Activated CD8-positive, alpha-beta memory T cell treated with anti-CD3 and anti-CD28 coated beads, Interleukin-2, amount 50 U/mL, for 24 hours (primary cell): ENCODE measurements around the gene RALGPS1.

Experiments used
- DNase-seq: peaks from one replicate; pipeline ENCODE4 v3.0.0-alpha.2; 2020; ENCODE audit errors: extremely low read depth

The RALGPS1 gene, protein sequence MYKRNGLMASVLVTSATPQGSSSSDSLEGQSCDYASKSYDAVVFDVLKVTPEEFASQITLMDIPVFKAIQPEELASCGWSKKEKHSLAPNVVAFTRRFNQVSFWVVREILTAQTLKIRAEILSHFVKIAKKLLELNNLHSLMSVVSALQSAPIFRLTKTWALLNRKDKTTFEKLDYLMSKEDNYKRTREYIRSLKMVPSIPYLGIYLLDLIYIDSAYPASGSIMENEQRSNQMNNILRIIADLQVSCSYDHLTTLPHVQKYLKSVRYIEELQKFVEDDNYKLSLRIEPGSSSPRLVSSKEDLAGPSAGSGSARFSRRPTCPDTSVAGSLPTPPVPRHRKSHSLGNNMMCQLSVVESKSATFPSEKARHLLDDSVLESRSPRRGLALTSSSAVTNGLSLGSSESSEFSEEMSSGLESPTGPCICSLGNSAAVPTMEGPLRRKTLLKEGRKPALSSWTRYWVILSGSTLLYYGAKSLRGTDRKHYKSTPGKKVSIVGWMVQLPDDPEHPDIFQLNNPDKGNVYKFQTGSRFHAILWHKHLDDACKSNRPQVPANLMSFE

DNA sequence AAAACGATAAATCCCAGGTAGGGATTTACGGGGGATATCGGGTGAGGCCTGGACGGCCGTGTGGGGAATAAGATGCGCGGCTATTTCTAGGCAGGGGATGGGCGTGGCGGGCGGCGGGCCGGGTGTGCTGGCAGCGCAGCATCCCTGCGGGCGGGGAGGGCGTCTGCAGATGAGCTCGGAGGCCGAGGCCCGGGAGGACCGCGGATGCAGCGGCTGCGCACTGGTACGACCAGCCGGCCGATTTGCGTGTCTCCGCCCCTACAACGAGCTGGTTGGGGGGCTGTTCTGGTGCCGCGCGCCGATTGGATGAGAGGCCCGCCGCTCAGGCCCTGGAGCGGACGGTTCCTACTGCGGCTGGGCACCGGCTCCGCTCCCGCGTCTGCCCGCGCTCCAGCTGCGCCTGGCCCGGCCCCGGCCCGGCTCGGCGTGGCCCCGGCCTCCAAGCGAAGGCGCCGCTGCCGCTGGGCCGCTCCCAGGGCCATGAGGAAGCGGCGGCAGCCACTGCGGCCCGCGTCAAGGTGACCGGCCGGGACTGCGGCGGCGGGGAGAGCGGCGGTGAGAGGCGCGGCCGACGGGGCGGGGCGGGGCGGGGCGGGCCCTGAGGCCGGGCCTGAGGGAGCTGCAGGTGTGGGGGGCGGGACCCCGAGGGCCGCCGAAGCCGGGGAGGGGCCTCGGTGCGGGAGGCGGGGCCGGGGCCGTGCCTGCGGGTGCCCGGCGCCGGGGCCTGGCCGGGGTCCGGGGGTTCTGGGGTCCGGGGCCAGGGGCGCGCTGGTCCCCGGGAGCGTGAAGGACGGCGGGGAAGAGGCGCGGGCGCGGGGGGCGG is at the start of gene RALGPS1:
TSS of gene RALGPS1 (plus strand) at position 325 of the 823 bp plus-strand sequence. CDS start 47,508 bp downstream, outside the sequence.
- peak; percentile 74 for DNase-seq

DNA sequence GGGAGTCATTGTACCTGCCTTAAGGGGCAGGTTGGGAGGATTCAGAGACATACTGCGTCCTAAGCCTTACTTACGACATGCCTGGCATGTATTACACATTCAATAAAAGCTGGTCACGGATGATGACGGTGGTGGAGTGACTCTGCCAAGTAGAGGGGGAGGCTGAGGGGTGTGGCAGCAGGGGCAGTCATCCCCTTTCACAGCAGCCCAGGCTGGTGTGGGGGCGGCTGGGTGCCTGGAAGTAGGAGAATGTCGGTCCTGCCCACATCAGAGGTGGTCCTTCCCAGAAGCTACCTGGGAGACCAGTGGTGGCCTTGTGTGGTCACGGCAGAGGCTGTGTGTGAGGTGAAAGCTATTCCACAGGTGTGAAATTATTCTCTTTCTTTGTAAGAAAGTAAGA is 45.2 kb upstream of the RALGPS1 start:
- DNase-seq = no peak

DNA sequence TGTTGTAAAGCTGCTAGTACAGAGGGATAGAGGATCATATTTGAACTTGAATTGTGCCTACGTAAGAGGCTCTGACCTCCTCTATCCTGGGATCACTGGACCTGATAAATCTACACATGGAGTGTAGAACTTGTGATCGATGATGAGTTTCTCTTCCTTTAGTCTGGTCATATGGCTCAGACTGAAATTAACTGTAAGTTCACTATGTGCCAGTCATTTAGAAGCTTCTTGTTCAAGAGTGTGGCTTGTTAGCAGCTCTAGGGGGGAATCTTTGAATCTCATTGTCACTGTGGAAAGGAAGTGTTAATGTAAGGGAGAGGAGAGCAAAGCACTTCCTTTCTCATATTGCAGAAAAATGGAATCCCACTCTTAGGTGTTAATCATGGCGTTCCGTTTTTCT is 42.1 kb upstream of the RALGPS1 start:
- DNase-seq = no peak

DNA sequence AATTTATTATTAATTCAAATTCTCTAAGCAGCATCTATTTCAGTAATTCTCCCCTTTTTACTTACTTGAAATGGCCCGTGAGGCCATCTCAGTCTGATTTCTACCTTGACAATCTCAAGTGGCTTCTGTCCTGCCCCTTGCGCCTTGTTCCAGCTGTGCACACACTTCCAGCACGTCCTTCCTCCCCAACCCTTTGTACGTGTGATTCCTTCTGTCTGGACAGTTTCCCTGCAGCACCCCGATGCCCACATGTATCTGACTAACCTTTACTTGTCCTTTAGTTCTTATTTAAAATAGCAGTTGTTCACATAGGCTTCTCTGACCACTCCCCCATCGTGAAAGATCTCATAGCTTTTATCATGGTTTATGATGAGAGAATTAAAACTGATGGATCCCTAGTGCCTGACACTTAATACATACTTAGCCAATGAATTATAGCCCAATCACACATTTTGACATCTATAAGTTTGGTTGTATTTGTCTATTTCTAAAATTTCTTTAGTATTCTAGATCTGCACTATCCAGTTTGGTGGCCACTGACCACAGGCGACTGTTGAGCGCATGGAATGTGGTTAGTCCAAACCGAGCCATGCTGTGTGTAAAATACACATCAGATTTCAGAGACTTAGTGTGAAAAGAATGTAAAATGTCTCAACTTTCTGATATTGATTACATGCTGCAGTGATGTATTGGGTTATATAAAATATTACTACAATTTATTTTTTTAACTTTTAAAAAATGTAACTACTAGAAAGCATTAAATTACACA is 39.9 kb upstream of the RALGPS1 start:
- no peak for DNase-seq

DNA sequence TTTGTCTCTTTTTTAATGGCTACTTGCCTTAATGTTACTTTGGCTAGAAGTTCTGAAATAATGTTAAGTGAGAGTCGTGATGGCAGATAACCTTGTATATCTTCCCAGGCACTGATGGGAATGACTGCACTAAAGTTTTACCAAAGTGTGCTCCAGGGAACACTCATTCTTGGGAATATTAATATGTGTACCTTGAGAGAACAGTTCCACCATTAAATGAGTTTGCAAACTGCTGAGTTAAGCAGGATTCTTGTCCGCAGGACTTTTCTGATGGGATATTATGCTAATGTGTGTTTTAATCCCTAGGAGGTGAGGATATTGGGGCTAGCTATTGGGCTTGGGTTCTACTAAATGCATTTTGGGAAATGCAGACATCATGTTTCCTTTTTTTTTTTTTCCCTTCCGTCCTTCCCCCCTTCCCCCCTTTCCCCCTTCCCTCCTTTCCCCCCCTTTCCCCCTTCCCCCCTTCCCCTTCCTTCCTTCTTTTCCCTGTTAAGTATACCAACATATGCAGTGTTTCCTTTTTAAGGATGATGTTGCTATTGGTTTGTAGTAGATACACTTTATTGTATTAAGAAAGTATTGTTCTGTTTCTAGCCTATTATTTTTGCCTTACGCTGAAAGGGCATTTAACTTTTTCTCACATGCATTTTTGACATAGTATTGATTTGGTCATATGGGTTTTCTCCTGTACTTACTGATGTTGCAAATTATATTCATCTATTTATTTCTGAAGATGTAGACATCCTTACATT is 38.6 kb upstream of the RALGPS1 start:
- DNase-seq = no peak

DNA sequence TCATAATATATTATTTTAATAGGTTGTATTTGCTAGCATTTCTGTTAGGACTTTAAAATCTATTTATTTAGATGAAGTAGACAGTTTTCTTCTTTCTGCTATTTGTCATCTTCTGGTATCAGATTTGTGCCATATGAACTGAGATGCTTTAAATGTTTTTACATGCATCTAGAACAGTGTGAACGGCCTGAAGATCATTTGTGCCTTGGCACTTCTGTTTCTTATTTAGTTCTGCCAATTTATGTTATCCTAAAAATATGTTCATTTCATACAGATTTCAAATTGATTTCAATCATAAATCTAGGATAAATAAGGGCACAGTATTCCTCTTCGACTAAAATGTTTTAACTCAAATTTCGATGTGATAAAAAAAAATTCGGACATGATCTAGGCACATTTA is 38.1 kb upstream of the RALGPS1 start:
- no peak for DNase-seq

DNA sequence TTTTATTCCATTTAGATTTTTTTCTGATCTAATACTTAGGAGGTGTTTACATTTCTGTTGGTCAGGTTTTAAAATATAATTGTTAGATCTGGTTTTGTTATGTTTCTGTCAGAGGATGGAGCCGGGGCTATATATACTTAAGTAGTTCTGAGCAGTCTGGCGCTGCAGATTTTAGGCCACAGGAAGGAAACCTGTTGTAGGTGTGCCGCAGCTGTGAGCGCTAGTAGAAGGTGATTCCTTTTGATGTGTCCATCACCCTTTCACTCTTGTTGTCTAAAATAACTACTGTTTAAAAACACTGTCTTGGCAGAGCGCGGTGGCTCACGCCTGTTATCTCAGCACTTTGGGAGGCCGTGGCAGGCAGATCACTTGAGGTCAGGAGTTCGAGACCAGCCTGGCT is 37.2 kb upstream of the RALGPS1 start:
- DNase-seq = no peak

DNA sequence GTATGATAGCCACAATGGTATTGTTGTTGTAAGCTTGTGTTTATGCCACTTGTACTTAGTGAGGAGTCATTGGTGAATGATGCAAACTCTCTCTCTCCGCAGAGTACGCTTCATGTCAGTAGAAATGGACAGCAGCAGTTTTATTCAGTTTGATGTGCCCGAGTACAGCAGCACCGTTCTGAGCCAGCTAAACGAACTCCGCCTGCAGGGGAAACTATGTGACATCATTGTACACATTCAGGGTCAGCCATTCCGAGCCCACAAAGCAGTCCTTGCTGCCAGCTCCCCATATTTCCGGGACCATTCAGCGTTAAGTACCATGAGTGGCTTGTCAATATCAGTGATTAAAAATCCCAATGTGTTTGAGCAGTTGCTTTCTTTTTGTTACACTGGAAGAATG is 35.3 kb upstream of the RALGPS1 start:
- DNase-seq = no peak

DNA sequence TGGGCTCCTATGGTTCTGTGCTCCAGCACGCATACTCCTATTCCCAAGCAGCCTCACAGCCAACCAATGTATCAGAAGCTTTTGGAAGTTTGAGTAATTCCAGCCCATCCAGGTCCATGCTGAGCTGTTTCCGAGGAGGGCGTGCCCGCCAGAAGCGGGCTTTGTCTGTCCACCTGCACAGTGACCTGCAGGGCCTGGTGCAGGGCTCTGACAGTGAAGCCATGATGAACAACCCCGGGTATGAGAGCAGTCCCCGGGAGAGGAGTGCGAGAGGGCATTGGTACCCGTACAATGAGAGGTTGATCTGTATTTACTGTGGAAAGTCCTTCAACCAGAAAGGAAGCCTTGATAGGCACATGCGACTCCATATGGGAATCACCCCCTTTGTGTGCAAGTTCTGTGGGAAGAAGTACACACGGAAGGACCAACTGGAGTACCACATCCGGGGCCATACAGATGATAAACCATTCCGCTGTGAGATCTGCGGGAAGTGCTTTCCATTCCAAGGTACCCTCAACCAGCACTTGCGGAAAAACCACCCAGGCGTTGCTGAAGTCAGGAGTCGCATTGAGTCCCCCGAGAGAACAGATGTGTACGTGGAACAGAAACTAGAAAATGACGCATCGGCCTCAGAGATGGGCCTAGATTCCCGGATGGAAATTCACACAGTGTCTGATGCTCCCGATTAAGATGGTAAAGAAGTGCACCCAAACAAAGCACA is 34.2 kb upstream of the RALGPS1 start:
- no peak for DNase-seq

DNA sequence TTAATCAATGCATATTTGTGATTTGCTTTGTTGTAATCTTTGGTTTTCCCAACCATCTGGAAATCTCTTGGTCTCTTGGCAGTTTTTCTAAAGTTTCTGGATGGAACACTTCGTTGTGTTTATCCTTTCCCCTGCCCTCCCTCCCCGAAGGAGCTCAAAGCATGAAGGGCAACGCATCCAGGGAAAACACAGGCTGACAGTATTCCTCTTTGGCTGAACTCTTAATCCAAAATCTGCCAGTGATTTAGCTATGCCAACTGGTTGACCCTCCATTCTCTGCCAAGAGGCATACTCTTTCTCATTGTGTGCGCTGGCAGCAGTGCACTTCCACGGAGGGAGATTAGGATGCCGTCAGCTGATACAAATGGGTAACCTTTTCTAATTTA is 33.6 kb upstream of the RALGPS1 start:
- no peak for DNase-seq

DNA sequence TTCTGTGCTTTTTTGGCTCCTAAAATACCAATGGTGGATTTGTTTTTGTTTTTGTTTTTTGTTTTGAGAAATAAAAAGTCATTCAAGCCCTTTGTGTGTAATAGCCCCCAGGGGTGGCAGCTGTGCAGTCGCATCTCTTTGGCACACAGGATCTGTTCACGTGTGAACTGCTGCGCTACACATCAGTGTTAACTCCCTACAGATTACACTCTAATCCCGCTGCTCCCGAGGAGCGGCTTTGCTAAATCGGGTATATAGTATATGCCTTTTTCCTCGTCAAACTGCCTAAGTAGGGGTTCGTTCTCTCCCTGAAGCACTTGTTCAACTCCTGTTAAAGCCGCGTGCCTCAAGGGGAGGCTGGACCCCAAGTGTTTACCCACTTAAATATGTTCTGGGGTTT is 31.8 kb upstream of the RALGPS1 start:
- no peak for DNase-seq

DNA sequence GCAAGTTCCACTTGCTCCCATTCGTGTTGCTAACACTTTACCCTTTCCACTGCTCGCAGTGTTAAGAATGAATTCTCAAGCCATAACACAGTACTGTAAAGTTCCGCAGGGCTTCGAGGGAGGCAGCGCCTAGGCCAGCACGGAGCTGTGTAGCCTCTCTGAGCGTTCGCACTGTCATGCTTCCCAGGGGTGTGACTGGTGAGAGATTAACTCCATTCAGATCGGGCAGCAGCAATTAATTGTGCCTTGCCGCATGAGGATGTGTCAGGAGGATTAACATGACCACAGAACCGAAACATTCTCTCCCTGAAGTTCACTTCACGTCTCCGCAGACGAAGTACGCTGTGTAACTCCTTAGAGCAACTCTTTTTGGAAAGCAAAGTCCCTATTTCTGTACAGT is 30.9 kb upstream of the RALGPS1 start:
- no peak for DNase-seq

DNA sequence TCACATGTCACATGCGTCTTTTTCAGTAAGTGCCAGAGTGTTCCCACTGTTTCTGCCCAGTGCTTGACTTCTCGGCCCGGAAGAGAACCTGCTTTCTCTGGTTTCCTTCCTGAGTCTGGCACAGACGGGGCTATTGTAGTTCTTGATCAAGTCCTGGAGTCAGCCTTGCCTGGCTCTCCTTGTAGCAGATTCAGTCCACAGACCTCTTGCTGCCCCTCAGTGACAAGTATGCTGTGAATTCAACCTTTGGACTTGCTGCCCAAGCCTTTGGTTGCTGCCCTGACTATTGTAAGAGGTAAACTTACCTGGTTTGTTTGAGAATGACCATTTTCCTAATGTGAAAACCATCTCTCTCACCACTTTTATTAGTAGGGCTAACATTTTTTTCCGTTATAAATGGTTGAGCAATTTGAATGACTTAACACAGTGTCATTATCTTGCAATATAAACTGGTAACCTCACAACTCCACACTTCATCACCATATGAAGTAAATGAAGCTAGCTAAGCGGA is 29.4 kb upstream of the RALGPS1 start:
- no peak for DNase-seq

DNA sequence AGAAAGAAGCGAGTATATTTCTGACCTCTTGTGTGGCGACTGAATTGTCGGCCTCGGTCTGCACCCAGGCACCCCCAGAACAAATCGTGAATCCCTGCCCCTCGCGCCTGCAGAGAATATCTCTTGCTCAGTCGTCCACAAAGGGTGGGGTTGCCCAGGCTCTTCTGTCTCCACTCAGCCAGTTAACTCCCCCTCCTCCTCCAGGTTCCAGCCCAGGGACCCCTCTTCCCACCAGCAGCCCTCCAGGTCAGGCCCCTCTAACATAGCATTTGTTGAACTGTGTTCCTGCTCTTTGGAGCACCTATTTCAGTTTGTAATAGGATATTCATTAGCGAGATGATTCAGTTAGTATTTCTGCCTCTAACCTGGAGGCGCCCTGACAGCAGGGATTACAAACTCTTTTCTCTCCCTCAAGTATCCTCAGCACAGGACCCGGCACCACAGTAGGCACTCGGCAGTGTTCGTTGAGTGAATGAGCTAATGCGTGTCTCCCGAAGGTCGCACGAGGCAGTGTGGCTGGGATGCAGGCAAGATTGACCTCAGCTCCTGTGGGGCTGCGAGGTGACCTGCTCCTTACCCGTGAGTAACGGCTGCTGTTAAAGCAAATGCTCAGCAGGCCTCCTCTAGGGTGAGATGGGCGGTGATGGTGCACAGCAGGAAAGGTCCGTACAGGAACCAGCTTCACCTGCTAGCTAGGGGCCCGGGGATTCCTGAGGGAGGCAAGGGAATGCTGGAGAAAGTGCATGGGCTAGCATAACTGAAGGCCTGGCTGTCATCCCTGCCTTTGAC is 28.4 kb upstream of the RALGPS1 start:
- no peak for DNase-seq

DNA sequence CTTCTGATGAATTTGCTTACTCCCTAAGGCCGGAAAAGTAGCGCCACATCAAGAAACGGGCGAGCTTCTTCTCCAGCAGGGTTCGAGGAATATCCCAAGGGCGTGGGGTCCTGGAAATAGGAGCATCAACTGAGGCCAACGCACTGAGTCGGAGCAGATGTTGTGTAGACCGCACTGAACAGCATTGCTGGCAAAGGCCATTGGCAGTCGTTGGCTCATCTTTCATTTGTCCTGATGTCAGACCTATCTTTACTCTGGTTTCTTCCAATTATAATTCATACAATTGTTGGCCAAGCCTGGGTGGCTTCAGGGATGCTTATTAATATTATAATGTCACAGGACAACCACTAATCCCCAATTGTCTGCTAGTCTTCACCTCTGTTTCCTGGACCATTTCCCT is 27.7 kb upstream of the RALGPS1 start:
- DNase-seq = no peak

DNA sequence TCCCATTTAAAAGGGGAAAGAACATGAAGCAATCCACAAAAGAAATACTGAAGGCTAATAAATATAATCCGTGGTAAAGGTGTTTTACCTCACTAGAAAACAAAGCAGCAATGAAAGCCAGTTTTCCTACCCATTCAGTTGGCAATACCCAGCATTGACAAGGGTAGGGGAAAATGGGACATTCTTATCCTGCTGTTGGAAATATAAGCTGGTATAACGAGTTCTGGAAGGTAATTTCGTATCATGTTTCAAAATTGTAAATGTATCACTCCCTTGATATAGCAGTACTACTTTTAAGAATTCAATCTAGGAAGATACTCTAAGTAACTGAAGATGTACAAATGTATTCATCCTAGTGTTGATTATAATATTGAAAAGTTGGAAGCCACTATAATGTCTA is 22.9 kb upstream of the RALGPS1 start:
- no peak for DNase-seq

DNA sequence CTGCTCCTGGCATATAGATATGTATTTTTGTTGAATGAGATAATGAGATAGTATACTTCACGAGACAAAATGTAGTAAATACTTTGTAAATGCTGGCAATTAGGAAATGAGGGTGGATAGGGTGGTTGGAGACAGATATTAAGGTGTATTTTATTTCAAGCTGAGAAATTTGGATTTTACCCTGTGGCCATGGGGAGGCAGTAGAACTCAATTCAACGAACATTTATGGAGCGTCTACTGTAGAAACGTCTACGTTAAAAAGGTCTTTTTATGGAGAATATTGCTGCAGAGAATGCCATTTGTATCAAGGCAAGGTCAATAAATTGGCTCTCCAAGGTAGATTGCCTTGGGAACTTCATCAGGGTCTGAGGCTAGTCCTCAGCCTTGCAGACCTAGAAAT is 21.5 kb upstream of the RALGPS1 start:
- no peak for DNase-seq

DNA sequence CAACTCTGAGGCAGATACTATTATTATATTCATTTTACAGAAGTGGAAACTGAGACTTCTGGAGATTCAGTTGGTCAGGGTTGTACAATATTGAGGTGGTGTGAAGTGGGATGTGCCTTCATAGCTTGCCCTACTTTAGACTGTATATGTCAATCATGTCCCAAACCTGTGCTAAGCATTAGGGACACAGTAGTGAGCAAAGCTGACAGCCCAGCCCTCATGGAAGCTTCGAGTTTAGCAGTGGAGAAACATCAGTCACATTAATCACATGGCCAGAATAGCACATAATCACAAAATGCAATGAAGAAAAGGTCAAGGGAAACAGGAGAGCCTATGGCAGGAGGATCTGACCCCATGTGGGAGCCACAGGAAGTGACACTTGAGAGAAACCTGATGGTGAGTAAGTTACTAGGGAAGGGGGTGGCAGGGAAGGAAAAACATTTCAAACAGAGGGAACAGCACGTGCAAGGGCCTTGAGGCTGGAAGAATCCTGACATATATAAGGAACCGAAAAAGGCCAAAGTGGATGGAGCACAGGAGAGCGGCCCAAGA is 20.5 kb upstream of the RALGPS1 start:
- DNase-seq = no peak

DNA sequence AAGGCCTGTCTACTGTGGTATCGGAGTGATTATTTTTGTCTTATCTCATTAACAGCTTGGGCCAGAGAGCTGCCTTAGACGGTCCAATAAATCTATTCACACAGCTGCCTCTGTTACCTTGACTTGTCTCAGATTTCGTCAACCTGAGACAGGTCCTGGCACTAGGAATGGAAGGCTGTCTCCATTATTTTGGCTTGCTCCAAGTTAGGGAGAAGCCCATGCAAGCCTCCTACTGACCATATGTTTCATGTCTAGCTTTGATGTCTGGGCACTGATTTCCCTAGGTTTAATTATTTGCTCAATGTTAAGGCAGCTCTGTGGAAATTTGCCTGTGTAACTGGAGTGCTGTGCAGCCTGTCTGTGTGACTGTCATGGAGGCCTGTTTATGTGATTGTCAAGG is 12.4 kb upstream of the RALGPS1 start:
- no peak for DNase-seq
